GM18508 (cell line): Measurements from ENCODE around the gene SORBS2.
"Not testable (repeated sequence)": the region's sequence is repeated elsewhere in the genome, so short reads cannot be mapped to it uniquely, and the experiment has no call there.

Experiments used
- ATAC-seq: cut with Tn5 transposase; IDR thresholded peaks from one replicate; pipeline ENCODE4 v1.9.1; 2021; ENCODE audit warnings: moderate number of reproducible peaks; ENCODE audit not compliant: insufficient read depth, unreplicated experiment

Gene SORBS2, protein sequence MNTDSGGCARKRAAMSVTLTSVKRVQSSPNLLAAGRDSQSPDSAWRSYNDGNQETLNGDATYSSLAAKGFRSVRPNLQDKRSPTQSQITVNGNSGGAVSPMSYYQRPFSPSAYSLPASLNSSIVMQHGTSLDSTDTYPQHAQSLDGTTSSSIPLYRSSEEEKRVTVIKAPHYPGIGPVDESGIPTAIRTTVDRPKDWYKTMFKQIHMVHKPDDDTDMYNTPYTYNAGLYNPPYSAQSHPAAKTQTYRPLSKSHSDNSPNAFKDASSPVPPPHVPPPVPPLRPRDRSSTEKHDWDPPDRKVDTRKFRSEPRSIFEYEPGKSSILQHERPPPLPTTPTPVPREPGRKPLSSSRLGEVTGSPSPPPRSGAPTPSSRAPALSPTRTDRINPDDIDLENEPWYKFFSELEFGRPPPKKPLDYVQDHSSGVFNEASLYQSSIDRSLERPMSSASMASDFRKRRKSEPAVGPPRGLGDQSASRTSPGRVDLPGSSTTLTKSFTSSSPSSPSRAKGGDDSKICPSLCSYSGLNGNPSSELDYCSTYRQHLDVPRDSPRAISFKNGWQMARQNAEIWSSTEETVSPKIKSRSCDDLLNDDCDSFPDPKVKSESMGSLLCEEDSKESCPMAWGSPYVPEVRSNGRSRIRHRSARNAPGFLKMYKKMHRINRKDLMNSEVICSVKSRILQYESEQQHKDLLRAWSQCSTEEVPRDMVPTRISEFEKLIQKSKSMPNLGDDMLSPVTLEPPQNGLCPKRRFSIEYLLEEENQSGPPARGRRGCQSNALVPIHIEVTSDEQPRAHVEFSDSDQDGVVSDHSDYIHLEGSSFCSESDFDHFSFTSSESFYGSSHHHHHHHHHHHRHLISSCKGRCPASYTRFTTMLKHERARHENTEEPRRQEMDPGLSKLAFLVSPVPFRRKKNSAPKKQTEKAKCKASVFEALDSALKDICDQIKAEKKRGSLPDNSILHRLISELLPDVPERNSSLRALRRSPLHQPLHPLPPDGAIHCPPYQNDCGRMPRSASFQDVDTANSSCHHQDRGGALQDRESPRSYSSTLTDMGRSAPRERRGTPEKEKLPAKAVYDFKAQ (N-terminal part only)

DNA sequence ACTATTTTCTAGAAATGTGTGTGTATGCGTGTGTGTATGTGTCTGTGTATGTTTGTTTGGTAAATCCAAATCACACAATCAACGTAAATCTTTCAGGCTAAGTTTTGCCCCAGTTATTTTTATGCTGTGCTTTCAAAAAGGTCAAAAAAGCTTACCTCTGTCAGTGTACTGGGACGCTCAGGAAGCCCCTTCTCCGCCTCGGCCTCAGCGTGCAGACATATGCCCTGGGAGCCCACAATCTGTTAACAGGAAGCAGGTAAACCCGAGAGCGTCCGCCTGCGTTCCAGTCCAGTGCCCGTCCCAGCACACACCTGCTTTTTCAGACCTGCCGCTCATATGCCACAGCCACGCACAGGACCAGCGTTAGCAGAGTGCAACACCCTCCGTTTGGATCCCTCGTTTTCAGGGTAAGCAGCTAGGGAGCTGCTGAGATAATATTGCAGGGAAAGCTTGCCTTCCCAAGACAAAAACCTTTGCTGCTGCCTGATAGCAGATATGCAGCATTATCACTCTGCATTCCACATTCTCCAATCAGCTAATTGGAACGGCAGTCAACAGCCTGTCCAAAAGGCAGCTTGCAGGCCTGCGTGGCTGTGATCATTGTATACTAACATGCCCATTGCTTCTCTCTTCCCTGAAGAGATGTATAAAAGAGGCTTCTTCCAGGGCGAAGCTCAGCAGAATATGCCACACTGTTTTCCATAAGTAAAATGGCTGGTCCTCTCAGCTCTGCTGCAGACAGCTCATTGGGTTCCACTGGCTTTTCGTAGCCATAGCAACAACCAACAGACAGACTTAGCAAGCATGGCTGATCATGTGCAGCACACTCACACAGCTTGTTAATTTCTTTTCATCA is at the start of gene SORBS2:
TSS of gene SORBS2 (minus strand) at position 686 of the 856 bp plus-strand sequence. CDS start 121,623 bp downstream, outside the sequence.
- no peak for ATAC-seq

DNA sequence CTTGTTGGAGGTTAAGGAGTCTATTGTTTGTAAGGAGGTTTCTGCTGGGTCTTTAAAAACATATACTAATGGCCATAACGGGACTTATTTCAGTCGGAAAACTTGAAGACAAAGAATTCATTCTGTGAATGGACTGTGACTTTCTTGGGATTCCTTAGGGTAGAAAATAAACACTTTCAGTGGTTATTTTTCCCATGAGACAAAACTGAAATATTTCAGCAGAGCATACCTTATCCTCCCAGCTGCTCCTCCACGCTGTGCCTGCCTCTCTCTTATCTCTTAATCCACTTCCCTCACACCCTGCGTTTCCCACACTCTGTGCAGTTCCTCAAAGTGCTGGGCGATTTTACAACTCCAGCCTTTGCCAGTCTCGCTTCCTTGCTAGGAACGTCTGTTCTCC is 47.1 kb upstream of the SORBS2 start:
- ATAC-seq: no peak

DNA sequence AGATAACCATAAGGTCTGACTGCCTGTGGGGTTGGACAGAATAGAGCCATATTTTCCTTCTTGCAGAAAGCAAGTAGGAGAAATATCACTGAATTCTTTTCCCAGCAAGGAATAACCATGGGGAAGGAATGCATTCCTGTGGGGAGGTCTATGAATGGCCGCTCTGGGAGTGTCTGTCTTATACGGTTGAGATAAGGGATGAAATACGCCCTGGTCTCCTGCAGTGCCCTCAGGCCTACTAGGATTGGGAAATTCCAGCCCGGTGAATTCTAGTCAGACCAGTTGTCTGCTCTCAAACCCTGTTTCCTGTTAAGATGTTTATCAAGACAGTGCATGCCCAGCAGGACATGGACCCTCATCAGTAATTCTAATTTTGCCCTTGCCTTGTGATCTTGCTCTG is 45.6 kb upstream of the SORBS2 start:
- not testable (repeated sequence) for ATAC-seq

DNA sequence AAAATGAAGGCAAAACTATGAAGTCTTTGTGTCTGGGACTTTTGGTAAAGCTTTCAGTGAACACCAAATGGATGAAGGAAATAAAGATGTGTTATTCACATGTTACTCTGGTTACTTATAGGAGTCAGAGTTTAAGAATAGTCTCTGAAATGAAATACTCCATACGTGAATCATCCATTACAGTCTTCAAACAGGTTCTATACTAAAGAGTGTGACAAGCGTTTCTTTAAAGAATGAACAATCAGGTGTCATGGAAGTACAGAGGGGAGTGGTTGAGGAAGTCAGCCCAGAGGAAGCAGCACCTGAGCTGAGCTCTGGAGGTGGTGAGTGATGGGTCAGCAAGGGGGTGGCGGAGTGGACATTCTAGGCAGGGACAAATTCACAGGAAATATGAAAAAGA is 41.8 kb upstream of the SORBS2 start:
- no peak for ATAC-seq

DNA sequence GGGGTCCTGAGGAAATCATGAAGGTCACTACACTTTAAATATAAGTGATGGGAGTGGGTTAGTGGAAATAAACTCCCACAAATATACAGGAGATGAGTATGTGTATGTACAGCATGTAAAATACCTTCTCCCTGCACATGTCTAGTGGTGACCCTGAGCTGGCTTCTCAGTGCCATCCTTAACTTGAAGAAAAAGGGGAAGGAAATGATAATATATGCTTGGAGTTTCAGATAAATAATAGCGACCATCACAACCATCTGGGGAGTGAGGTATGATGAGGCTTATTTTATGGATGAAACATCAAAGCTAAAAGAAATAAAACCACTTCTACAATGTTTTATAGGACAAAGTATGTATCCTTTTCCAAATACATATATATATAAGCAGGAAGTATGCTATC is 41.0 kb upstream of the SORBS2 start:
- no peak for ATAC-seq

DNA sequence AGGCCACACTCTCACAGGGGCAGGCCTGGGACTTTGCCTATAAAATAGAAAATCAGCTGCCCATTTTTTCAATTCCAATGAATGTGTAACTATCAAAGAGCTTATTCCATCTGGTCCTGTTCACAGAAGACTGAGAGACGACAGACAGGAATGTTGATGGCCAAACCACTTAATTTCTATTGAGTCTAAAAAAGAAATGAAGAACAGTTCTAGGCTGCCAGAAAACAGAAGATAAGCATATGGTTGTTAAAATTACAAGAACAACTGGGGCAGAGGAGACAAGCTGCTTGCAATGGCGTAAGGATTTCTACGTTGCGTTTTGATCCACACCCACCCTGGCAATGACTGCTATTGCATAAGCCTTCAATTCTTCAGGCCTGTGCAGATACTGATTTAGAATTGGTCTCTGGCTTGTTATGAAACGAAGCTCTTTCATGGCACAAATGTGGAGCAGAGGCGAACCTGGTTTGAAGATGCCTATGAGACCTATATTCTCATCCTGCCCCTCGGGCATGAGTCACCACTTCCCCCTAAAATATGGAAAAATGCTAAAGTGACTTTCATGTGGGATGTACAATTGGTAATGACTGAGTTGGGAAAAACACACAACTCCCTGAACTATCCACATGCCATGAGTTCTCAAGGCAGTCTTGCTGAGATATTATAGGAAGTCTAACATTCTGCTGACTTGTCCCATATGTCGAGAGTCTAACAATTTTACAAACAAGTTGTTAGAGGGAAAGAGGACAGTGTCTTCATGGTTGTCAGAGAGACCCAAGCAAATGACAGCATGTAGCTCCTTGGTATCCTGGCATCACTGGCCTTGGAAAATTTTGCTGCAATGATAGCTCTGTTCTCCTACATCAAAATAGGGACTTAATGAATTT is 37.9 kb upstream of the SORBS2 start:
- ATAC-seq: no peak

DNA sequence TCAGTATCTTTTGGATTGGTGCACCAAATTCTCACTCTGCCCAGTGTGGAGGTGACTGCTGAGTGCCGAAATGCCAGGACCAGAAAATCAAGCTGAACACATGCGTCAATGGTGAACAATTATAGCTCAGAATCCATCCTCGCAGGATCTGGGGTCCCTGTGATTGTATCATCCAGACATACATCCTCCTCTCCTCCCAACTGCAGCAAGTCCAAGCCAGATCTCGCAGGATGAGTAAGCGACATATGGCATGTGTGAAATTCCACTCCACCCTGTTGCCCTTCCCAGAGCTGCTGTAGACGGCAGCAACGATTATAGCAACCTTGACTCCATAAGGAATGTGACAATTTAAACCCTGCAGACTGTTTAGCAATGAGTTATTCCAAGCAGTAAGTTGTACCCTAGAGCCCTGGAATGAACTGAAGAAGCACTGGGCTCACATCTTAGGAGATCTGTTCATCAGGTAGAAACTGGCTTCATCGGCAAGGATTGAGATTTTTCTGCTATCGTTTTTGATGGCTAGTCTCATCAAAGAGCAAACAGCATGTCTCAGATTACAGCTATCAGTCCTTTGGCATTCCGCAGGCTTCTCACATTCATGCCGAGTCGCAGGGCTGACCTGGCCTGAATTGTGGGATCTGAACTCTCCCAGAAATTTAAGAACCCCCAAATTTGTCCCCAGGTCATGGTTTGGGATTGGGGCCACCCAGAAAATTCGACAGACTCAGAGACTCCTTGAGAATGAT is 35.5 kb upstream of the SORBS2 start:
- no peak for ATAC-seq

DNA sequence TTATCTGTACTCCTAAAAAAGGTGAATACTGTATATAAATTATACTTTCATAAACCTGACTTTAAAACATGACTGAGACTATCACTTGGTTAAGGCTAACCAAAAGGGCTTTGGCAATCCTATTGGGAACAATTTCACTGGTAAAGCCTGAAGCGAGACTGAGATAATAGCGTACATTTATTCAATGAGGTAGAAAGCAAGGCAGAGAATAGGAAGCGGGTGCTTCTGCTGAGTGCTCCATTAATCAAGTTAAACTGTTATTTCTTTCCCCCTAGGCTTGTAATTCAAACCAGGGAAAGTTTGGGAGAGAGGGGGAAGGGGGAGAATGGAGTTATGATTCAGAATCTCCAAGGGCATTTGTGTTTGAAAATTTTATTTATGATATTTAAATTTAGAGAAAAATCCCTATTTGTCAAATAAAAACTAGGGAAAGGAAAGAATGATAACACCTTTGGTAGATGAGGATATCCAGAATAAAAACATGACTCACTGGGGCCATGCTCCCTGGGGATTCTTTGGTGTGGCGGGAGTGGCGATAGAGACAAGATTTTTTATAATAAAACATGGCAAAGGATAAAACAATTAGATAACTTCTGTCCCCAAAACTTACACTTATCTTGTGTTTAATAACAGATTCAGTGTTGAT is 34.6 kb upstream of the SORBS2 start:
- ATAC-seq: no peak

DNA sequence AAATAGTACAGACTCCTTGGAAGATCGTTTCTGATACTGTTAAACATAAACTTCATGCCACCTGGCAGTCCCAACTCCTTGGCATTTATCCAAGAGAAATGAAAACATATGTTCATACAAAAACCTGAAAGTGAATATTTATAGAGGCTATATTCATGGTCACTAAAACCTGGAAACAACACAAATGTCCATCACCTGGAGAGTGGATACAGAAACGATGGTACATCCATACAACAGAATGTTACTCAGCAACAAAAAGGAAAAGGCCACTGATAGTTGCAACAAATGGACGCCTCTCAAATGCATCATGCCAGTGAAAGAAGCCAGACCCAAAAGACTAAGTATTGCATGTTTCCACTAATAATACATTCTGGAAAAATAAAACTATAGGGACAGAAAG is 34.0 kb upstream of the SORBS2 start:
- no peak for ATAC-seq

DNA sequence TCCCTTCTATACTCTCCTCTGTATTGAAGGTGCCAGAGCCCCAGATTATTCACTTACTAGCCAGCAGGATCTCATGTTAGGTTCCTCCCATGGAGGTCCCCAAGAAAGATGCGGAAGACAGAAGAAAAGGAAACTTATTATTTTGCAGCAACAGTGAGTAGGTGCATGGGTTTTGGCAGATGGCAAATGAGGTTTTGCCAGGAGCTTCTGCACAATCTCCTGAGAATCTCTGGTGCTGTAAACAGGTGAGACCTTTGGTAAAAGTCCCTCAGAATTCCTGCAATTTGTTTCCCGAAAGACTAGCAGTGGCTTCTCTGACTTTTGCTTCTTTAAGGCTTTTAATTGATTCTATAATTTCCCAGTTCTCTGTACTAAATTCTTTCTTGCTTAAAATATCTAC is 29.5 kb upstream of the SORBS2 start:
- ATAC-seq: no peak

DNA sequence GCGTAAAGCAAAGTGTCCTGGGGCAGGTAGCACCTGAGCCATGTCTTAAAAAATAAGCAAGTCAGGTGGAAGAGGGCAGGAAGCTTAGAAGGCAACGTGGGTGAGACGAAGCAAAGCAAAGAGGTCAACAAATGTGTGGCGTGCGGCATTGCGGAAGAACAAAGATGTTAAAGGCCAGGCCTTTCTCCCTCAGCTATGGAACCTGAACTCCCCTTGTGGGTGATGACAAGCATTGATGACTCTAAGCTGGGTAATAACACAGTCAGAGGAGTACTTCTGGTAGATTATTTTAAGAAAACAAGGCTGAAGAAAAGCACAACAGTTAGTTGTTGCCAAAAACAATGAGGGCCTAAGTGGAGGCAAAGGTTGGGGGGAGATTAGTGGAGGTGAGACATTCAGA is 29.0 kb upstream of the SORBS2 start:
- no peak for ATAC-seq

DNA sequence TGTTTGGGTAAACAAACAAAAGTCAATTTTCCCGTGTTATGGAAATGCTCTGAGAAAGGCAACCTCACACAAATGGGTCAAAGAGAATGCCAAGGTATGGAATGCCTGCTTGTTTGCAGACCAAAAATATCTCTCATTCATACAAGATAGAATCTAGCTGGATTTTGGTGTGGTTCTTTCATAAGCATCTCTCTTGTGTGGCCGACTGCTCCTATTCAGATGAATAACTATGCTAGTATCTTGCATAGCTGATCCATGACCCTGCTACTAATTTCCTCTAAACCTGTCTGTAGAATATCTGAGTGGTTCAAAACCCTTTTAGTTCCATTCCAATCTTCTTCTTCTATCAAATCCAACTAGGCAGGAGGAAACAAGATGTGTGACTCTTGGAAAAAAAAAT is 28.2 kb upstream of the SORBS2 start:
- ATAC-seq: no peak

DNA sequence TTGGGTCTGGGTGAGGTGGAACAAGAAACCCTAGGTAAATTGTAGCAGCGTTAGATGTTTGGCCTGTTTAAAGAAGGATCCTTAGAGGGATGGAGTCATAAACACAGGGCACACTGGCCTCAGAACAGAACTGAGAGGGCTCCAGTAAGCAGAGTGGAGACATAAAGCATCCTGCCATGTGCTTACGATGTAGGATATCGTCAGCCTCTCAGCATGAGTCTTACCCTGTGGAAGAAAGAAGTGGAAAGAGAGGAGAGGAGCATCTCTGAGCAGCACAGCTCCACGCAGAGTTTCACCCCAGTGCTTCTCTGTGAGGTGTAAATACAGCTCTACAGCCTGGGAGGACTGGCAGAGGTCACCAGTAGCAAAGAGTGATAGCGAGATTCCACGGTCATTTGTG is 27.8 kb upstream of the SORBS2 start:
- no peak for ATAC-seq

DNA sequence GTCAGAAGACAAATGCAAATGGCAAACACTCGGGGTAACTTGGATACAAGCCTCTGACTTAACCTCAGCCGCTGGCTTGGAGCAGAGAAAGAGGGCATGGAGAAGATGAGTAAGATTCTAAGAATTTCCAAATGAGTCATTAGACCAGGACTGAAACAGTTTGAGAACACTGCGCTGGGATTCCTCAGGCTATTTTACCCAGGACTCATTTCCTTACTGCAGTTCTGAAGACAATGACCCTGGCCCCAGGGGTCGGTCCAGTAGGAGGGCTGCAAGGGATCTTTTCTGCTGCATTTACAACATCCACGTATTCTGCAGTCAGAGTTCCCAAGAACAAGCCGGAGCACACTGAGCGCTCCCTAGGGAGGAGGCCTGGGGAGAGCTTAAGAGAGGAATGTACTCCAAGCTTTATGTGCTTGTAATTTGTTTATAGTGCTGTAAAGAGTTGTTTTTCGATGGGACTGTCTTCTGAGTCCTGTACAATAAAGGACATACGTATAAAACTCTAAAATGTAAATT is 27.3 kb upstream of the SORBS2 start:
- ATAC-seq: no peak

DNA sequence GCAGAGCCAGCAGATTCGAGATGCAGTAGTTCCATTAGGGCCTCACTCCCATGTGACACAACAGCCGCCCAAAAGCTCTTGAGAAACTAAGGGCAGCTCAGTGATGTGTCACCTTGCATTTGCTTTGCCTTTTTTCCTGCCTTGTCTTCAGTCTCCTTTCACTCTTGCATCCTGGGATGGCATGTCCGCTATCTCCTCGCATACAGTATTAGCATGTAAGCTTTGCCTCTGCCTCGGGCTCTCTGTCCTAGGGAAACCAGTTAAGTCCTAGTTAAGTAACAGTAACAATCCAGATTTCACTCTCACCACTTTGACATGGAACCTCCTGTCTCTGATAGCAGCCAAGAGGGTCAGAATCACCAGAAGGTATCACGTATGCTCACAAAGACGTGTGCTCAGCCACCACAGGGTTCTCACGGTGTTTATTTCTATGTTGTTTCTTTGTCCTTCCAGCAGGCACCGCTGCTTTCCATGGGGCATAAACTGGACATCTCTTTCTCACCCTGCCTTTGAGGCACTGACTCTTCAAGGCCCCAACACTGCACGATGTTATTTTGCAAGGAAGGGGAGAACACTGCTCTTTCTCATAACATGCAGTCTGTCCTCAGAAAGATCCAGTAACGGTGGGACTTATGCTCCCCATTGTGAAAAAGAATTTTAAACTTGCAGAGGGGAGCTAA is 26.7 kb upstream of the SORBS2 start:
- no peak for ATAC-seq

DNA sequence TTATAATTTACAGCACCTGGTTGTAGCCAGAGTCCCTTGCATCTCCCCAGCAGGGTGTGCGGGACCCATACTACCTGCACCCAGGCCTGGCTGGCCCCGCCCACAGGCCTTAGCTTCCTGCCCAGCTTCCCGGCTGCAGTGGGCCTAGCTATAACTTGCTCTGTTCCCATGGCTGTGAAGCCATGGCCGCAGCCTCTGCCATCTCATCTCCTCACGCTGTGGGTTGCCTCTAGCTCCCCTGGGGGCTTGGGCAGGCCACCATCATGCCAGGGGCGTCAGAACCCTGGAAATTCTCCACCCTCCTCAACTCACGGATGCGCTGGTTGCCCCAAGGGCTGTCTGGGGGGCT is 26.1 kb upstream of the SORBS2 start:
- ATAC-seq: no peak

DNA sequence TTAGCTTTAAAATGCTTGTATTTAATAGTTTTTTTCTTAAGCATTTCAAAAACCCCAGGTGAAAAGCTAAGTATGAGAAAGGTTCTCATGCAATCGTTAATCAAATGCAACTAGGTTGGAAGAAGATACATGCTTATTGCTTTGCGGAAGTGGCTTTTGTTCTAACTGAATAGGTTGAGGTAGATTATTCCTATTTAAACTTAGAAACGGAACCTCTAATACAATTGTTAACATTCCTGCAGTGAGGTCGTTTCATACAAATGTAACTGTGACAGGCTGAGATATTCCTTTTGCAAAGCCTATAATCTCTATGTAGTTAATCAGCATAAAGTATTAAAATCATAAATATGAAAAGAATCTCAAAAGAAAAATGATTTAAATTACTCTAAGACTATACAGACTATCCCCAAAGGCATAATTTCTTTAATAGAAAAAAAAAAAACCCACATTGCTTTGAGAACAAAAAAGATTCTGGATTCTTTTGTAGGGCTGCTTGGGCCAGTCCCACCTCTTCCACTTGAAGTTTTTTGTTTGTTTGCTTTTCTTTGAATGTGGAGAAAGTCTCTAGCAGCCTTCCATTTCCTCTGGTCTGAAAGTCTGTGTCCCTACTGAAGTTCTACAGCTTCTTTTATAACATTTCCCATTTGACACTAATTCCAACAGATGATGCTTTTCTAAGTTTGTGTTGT is 25.6 kb upstream of the SORBS2 start:
- ATAC-seq: no peak
